K562 (cell line): ENCODE measurements around the gene AKAP6. TPM values are rescaled to one million over a fixed set of nuclear protein-coding genes. Genes with fewer than 3 reads are reported as not detected.

Experiments used
- ATAC-seq: fragments of 200-7000 bp; cut with Tn5 transposase; 3 replicates; pipeline ENCODE4 v1.9.1; 2020; ENCODE audit warnings: moderate library complexity
- BruUV-seq: library from RNA; stranded (reverse); fragments of 400-500 nt; replicated peaks from 2 replicates; lab custom pipeline; 2021; lab: Mats Ljungman, UMichigan
- CTCF ChIA-PET: fragments of 300-600 bp; formaldehyde crosslinking; extraction: SDS; loops from one replicate; lab custom pipeline; 2021; ENCODE audit warnings: low intra/inter-chr PET ratio; lab: Yijun Ruan, JAX
- POLR2A ChIA-PET: fragments of 300-600, 350-650 bp; sonication (Branson Sonifier 250); formaldehyde crosslinking; extraction: SDS; loops from one replicate; lab custom pipeline; 2021; ENCODE audit warnings: antibody characterized with exemption, inconsistent platforms; lab: Yijun Ruan, JAX
- DNase-seq, 4 experiments: peaks; one replicate each; pipeline versions ENCODE4 v3.0.0 to v3.0.0-alpha.2; 2011 to 2018; ENCODE audit warnings: low spot score in 3 of 4, mixed read lengths in 3 of 4; ENCODE audit errors: extremely low read depth in 1 of 4
- FAIRE-seq: peaks from 2 replicates; lab custom pipeline; 2011; peaks lifted over from hg19 to GRCh38; lab: Jason Lieb, UNC
- H2AFZ ChIP-seq: 2 replicates; pipeline ENCODE4 v1.6.0; 2011; ENCODE audit warnings: low read depth, low read length, control low read depth, inconsistent platforms
- H3K27ac ChIP-seq: fragments of 200-600 bp; 3 replicates; pipeline ENCODE4 v1.8.0; 2011; ENCODE audit warnings: low read depth, mild to moderate bottlenecking, control low read depth, inconsistent platforms, low read length, moderate library complexity, mixed read lengths; ENCODE audit errors: extremely low read depth
- H3K27me3 ChIP-seq, 2 experiments: fragments of 300-600 bp in 1 of 2; 2 replicates in 1 of 2; 3 replicates in 1 of 2; pipeline versions ENCODE4 v1.6.0 to v1.8.0; 2011; ENCODE audit warnings: inconsistent platforms in 2 of 2, low read length in 2 of 2, mild to moderate bottlenecking in 1 of 2, mixed read lengths in 1 of 2, moderate library complexity in 1 of 2; ENCODE audit not compliant: control insufficient read depth in 2 of 2, insufficient read depth in 2 of 2
- H3K36me3 ChIP-seq: fragments of 300-600 bp; 3 replicates; pipeline ENCODE4 v1.8.0; 2011; ENCODE audit warnings: mild to moderate bottlenecking, low read length, inconsistent platforms; ENCODE audit not compliant: control insufficient read depth, insufficient read depth
- H3K4me1 ChIP-seq, 2 experiments: fragments of 200-600 bp in 1 of 2; replicated peaks in 1 of 2; 2 replicates in 1 of 2; 3 replicates in 1 of 2; pipeline versions ENCODE4 v1.5.1 to v1.8.0; 2011; ENCODE audit warnings: inconsistent platforms in 2 of 2, low read length in 2 of 2, mild to moderate bottlenecking in 1 of 2, mixed read lengths in 1 of 2, moderate library complexity in 1 of 2; ENCODE audit not compliant: control insufficient read depth in 2 of 2, insufficient read depth in 2 of 2
- H3K4me2 ChIP-seq: 2 replicates; pipeline ENCODE4 v1.6.1; 2011; ENCODE audit warnings: low read length, control low read depth, inconsistent platforms, mixed read lengths; ENCODE audit not compliant: insufficient read depth
- H3K4me3 ChIP-seq: fragments of 200-600 bp; sonication (generic), shearing (Covaris generic); 2 replicates; pipeline ENCODE4 v1.5.1; 2016; ENCODE audit warnings: control low read depth, inconsistent platforms
- H3K79me2 ChIP-seq: fragments of 200-600 bp; 3 replicates; pipeline ENCODE4 v1.8.0; 2011; ENCODE audit warnings: low read length, inconsistent platforms; ENCODE audit not compliant: control insufficient read depth, insufficient read depth
- H3K9ac ChIP-seq, 2 experiments: 2 replicates each; pipeline versions ENCODE4 v1.6.0 to v1.6.1; 2011; ENCODE audit warnings: low read depth in 2 of 2, low read length in 2 of 2, control low read depth in 1 of 2, inconsistent platforms in 1 of 2, mild to moderate bottlenecking in 1 of 2, mixed read lengths in 1 of 2; ENCODE audit not compliant: insufficient read depth in 1 of 2
- H3K9me1 ChIP-seq: one replicate; pipeline ENCODE4 v1.6.0; 2011; ENCODE audit warnings: inconsistent platforms, mild to moderate bottlenecking, low read length, moderate library complexity; ENCODE audit not compliant: control insufficient read depth, insufficient read depth
- H3K9me3 ChIP-seq: replicated peaks from 2 replicates; pipeline ENCODE4 v1.5.1; 2011; ENCODE audit warnings: low read depth, low read length, inconsistent platforms; ENCODE audit not compliant: control insufficient read depth, insufficient read depth
- H4K20me1 ChIP-seq: replicated peaks from 2 replicates; pipeline ENCODE4 v1.6.1; 2011; ENCODE audit warnings: low read length, inconsistent platforms, mixed read lengths; ENCODE audit not compliant: control insufficient read depth, insufficient read depth
- ATF7 ChIP-seq: fragments of 450-650 bp; IDR thresholded peaks from 2 replicates; pipeline ENCODE4 v1.7.1; 2014; ENCODE audit warnings: mild to moderate bottlenecking, moderate library complexity
- BDP1 ChIP-seq: IDR thresholded peaks from 3 replicates; pipeline ENCODE4 v1.6.1; 2011; ENCODE audit not compliant: insufficient read length, insufficient read depth
- BRF1 ChIP-seq: IDR thresholded peaks from 3 replicates; pipeline ENCODE4 v1.6.1; 2011; ENCODE audit warnings: borderline replicate concordance, mild to moderate bottlenecking; ENCODE audit not compliant: insufficient read length; ENCODE audit errors: extremely low read depth
- DIDO1 ChIP-seq: fragments of 450-650 bp; IDR thresholded peaks from 2 replicates; pipeline ENCODE4 v1.6.1; 2016; ENCODE audit warnings: low read depth, missing biosample characterization, missing genetic modification characterization
- ILF3 ChIP-seq: fragments of 450-650 bp; IDR thresholded peaks from 2 replicates; pipeline ENCODE4 v1.6.1; 2018; ENCODE audit warnings: antibody characterized with exemption, mild to moderate bottlenecking, moderate library complexity, borderline replicate concordance
- PHF8 ChIP-seq: fragments of 200-600 bp; sonication (generic); IDR thresholded peaks from 2 replicates; pipeline ENCODE4 v1.6.1; 2012; ENCODE audit warnings: mixed run types, mild to moderate bottlenecking, inconsistent platforms, low read length, moderate library complexity, borderline replicate concordance
- RAD51 ChIP-seq: fragments of 450-650 bp; IDR thresholded peaks from 2 replicates; pipeline ENCODE4 v1.7.1; 2016; ENCODE audit warnings: low read depth, mild to moderate bottlenecking, borderline replicate concordance
- RBM17 ChIP-seq: fragments of 200-400 bp; formaldehyde crosslinking; IDR thresholded peaks from 2 replicates; pipeline ENCODE4 v1.6.1; 2017; ENCODE audit warnings: low read depth, mild to moderate bottlenecking, low read length, borderline replicate concordance
- RFX7 ChIP-seq: fragments of 250-450 bp; sonication (Bioruptor Pico); IDR thresholded peaks from 2 replicates; pipeline ENCODE4 v1.5.1; 2021; ENCODE audit warnings: mild to moderate bottlenecking
- RNF2 ChIP-seq: sonication (generic); IDR thresholded peaks from 2 replicates; pipeline ENCODE4 v1.6.1; 2016
- SETDB1 ChIP-seq: IDR thresholded peaks from one replicate; pipeline ENCODE4 v1.6.1; 2012; ENCODE audit warnings: low read length, control low read depth, inconsistent platforms
- TEAD1 ChIP-seq, 2 experiments: fragments of 450-650 bp in 1 of 2; sonication (generic) in 1 of 2; formaldehyde crosslinking; IDR thresholded peaks; 2 replicates each; pipeline versions ENCODE4 v1.4.0 to v1.8.0; 2020 to 2022; ENCODE audit warnings: mild to moderate bottlenecking in 2 of 2, missing genetic modification reagents in 1 of 2
- TOE1 ChIP-seq, 2 experiments: fragments of 450-650 bp in 1 of 2; sonication (generic) in 1 of 2; formaldehyde crosslinking in 1 of 2; IDR thresholded peaks; 2 replicates each; pipeline versions ENCODE4 v1.7.1 to v1.8.0; 2016 to 2022; ENCODE audit warnings: borderline replicate concordance in 2 of 2, mild to moderate bottlenecking in 2 of 2, antibody characterized with exemption in 1 of 2, inconsistent platforms in 1 of 2, low read depth in 1 of 2, missing genetic modification reagents in 1 of 2, moderate library complexity in 1 of 2
- ZNF589 ChIP-seq: fragments of 200-800 bp; sonication (Bioruptor generic); IDR thresholded peaks from 2 replicates; pipeline ENCODE4 v1.6.1; 2016; ENCODE audit warnings: low read depth, missing genetic modification characterization, missing compliant biosample characterization
- ZNF764 ChIP-seq: fragments of 250-450 bp; sonication (Bioruptor Pico); IDR thresholded peaks from 2 replicates; pipeline ENCODE4 v1.4.0; 2020; ENCODE audit warnings: low read depth, mild to moderate bottlenecking, moderate library complexity
- WGBS: fragments of 100-300 bp; shearing (Covaris generic); methylation state at CpG from one replicate; pipeline ENCODE4 v1.1.6; 2016; ENCODE audit warnings: low coverage, mixed read lengths; ENCODE audit not compliant: insufficient coverage; ENCODE audit errors: missing lambda C conversion rate; 5-methylcytosine and 5-hydroxymethylcytosine counted together
- in situ Hi-C: fragments of 300-500 bp; cut with MboI; formaldehyde crosslinking; loops from 4 replicates; pipeline ENCODE4 v1.15.0; 2018; ENCODE audit warnings: inconsistent platforms, mixed read lengths
- intact Hi-C: fragments of 100-400 bp; cut with micrococcal nuclease; formaldehyde crosslinking; loops from 2 replicates; pipeline ENCODE4 v1.14.2; 2022
- polyA plus RNA-seq, 8 experiments: library from polyadenylated mRNA; depleted of rRNA in 4 of 8; stranded (reverse) in 5 of 8; unstranded in 3 of 8; fragments of >200 nt; fragmentation: Nextera tagmentation in 2 of 8; fragmentation: Illumina TruSeq in 1 of 8; extraction: Ambion mirVana in 2 of 8; extraction: Trizol in 1 of 8; gene quantifications; 2 replicates each; pipeline versions ENCODE4 v1.2.1 to v1.2.3, GENCODE V29; 2011 to 2014; ENCODE audit warnings: inconsistent platforms in 1 of 8, missing spikeins in 1 of 8
- total RNA-seq, 7 experiments: library from RNA; depleted of rRNA in 6 of 7; stranded (reverse); fragments of >200 nt in 6 of 7; fragmentation: Illumina TruSeq in 2 of 7; extraction: Trizol in 2 of 7; gene quantifications; 2 replicates each; pipeline versions ENCODE4 v1.2.1 to v1.2.3, GENCODE V29; 2011 to 2021; ENCODE audit warnings: low replicate concordance in 1 of 7
- TF ChIP-seq, protein P1 (sequence below): sonication (generic); formaldehyde crosslinking; IDR thresholded peaks from 2 replicates; pipeline ENCODE4 v1.8.1; 2023; ENCODE audit warnings: mild to moderate bottlenecking, missing genetic modification reagents

AKAP6 gene
- total and polyA plus RNA-seq, 9 of the 15 experiments (the other 6 are each of a cell fraction or from before 2014, with no cell fraction given): 0.03 to 1.7 (median 0.48) TPM

DNA sequence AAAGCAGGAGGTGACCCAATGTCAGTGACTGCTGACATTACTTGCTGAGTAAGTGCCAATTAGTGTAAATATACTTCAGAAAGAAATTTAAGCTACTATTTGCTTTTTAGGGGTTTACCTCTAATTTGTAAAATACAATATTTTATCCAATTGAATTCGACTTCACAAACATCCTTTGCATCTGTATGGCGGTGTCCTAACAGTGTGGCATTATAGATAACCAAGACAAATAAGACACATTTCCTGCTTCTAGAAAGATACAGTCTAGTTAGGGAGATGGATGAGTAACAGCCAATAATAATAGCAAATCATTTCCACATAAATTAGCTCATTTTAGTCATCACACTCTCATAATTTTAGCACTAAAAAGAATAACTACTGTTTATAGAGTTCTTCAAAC is 196.5 kb downstream of the AKAP6 start:
- no TSS peak for BruUV-seq
- H3K4me1 ChIP-seq: no peaks in the 10 kb centered on the region
- no peaks in the 10 kb centered on the region for H3K27me3 ChIP-seq
- no peak for FAIRE-seq
- no peaks in the 10 kb centered on the region for H3K9me1 ChIP-seq
- TF ChIP-seq RBM17: no peak
- TF ChIP-seq ZNF764 (CRISPR knock-in tag): no peak
- no peak for TF ChIP-seq RAD51
- TF ChIP-seq PHF8: no peak
- TF ChIP-seq BRF1: no peak
- no peak for TF ChIP-seq ZNF589 (CRISPR knock-in tag)
- TF ChIP-seq DIDO1: no peak
- no peak for TF ChIP-seq RFX7 (CRISPR knock-in tag)
- TF ChIP-seq SETDB1: no peak
- no peak for TF ChIP-seq RNF2
- TF ChIP-seq ATF7: no peak
- no peak for TF ChIP-seq BDP1
- TF ChIP-seq TOE1 (IDR thresholded peaks at IDR 0.05; ENCODE audit: borderline replicate concordance): no peak
- no peak for TF ChIP-seq TOE1 (CRISPR knock-in tag; IDR thresholded peaks at IDR 0.05; ENCODE audit: borderline replicate concordance, low read depth)
- TF ChIP-seq, protein P1, sequence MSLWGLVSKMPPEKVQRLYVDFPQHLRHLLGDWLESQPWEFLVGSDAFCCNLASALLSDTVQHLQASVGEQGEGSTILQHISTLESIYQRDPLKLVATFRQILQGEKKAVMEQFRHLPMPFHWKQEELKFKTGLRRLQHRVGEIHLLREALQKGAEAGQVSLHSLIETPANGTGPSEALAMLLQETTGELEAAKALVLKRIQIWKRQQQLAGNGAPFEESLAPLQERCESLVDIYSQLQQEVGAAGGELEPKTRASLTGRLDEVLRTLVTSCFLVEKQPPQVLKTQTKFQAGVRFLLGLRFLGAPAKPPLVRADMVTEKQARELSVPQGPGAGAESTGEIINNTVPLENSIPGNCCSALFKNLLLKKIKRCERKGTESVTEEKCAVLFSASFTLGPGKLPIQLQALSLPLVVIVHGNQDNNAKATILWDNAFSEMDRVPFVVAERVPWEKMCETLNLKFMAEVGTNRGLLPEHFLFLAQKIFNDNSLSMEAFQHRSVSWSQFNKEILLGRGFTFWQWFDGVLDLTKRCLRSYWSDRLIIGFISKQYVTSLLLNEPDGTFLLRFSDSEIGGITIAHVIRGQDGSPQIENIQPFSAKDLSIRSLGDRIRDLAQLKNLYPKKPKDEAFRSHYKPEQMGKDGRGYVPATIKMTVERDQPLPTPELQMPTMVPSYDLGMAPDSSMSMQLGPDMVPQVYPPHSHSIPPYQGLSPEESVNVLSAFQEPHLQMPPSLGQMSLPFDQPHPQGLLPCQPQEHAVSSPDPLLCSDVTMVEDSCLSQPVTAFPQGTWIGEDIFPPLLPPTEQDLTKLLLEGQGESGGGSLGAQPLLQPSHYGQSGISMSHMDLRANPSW: no peak
- TF ChIP-seq ILF3: no peak
- TF ChIP-seq TEAD1 (CRISPR knock-in tag; IDR thresholded peaks at IDR 0.05): no peak
- TF ChIP-seq, all 486 proteins: peak for 0
- 8% methylated on average over 2 of the region's 2 CpGs for WGBS
- intact Hi-C loops (no loop called here), in situ Hi-C loops (no loop called here)
- POLR2A ChIA-PET: no interaction called here
- Histone ChIP-seq H3K9me3 (no peaks in the 10 kb centered on the region), H3K27ac (no peak overlapping the region), H3K4me2 (no peak overlapping the region), H4K20me1 (no peaks in the 10 kb centered on the region), H3K79me2 (no peaks in the 10 kb centered on the region), H3K9ac (no peak overlapping the region), H2AFZ (no peak overlapping the region), H3K4me3 (no peak overlapping the region), H3K36me3 (no peaks in the 10 kb centered on the region)
- ATAC-seq (no peak), DNase-seq (no peak)
- CTCF ChIA-PET: no interaction called here
